ENCODE measurements around the gene ILKAP.

ILKAP gene

DNA sequence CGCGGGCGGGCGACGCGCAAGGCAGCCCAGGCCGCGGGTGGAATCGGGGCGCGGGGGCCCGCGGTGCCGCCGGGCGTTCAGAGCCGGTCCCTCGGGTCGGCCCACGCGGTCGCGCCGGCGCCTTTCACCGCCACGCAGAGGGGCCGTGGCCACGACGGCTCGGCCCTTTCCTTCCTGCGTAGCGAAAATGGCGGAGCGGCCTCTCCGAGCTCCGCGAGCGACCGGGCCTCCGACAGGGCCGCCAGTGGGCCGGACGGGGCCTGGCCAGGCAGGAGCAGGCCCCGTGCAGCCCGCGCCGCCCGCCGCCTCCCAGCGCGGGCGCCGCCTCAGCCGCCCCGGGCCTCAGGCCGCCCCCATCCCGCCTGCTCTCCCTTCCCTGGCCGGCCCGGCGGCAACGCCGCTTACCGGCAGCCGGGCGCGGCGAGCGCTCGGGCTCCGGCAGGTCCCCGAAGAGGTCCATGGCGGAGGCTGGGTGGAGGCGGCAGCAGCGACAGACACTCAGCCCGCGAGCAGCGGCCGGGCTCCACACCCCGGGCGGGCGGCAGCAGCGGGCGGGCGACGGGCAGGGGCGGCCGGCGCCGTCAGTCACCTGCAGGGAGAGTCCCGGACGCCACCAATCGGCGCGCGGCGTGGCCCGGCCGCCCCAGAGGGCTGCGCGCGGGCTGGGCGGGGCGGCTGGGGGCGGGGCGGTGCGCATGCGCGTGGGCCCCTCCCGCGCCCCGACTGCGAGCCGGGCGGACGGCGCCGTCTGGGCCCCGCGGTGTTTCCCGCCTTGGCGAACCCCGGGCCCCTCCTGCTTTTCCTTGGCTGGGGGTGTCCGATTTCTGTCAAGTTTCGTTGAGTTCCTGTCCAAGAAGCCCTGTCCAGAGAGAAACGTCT, at the start of gene ILKAP:
TSS of gene ILKAP (minus strand) at position 602 of the 879 bp plus-strand sequence. CDS start at position 460, 142 bp downstream.
- peak; percentile 71 for DNase-seq (ENCODE audit: low read depth, low spot score)

DNA sequence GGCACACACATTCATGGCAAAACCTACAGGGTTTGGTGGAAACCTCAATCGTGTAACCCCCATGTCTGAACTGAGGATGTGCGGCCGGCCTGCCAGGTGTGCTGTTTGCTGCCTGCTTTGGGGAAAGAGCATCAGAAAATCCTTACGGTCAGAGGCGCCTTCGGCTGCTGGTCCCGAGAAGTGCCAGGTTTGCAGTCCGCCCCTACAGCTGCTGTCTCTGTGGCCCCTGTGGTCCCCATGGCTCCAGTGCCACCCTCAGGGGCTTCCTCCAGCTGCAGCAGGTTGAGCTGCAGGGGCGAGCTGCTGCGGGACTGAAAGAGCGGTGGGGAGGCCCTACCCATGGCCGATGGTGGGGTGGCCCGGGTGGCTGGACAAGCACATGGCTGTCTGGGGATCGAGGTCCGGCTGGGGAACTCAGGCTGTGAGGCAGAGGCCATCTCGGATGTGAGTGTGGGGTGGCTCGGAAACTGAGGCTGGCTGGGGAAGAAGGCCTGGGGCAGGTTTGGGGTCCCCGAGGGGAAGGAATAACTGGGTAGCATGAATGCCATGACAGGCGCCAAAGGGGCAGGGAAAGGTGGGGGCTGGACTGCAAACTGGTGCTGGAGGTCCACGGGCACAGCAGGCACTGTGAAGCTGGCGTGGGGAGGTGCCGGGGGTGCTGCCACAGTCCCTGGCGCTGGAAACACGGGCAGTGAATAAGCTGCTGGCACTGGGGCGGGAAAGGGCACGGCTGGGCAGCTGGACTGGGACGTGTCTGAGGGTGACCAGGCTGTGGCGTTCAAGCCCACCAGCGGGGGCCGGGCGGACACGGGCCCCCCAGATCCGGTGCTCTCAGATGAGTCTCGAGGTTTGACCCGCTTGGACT, 49.5 kb upstream of the ILKAP start:
- no peak for DNase-seq (ENCODE audit: low read depth, low spot score)

GRCh38 chr2:238251986-238252385, 48.5 kb upstream of the ILKAP start:
- DNase-seq (ENCODE audit: low read depth, low spot score), result no peak

DNA sequence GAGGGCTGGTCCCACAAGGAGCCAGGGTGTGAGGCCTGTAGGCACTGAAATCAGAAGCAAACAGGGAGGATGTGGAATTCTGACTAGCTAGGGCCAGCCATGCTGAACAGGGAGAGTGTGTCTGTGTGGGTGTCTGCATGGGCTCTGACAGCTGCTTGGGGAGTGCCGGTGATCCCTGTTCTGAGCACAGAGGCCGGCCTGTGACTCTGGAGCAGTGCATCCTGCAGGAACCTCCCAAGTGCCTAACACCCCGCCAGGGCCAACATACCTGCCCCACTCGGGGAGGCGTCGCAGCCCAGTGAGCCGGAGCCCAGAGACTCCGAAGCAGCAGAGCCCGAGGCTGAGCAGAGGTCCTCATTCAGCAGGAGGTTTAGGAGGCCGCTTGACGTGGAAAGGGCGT, 47.8 kb upstream of the ILKAP start:
- DNase-seq (ENCODE audit: low read depth, low spot score), result no peak

- no peak for DNase-seq (ENCODE audit: low read depth, low spot score)
These were observed 47.4 kb upstream of the ILKAP start for GRCh38 chr2:238250896-238251295.

DNA sequence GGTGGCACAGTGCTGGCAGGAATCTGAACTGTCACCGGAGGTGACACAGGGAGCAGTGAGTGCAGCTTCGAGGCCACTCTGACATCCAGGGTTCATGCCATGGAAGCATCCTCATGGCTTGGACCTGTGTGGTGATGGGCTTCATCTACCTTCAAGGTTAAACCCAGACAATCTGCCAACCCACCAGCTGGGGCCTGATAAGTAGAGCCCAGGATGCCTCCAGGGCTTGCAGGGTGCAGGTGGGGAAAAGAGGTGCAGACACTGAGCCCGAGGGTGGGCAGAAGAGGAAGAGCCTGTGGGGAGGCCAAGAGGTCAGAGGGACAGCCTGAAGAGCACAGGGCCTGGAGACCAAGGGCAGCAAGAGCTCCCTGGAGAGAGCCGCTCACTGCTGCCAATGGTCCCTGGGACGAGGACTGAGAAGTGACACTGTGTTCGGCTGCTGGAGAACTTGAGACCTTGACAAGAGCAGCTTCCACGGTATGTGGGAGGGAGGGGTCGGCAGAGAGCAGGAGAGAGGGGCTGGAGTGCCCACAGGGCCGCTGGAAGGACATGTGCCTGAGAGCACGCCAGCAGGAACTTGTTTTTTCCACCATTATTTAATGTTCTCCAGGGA, 44.5 kb upstream of the ILKAP start:
- DNase-seq (ENCODE audit: low read depth, low spot score), result no peak

GRCh38 chr2:238247002-238247822, 43.7 kb upstream of the ILKAP start:
- DNase-seq (ENCODE audit: low read depth, low spot score), result no peak

DNA sequence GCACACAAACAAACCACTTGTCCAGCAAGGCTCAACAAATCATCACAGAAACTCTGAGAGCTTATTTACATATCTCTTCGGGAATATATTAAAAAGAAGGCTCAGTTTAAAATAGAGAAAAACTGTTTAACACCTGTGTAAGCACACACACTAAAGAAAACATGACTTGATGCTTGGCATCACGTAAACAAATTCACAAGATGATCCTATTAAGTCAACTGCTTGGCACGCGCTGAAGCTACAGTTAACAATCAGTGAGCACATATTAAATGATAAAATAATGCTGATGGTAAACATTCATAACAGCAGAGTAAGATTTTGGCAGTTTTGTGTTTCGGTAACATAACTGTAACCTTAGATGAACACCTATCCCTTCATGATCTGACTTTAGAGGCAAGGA, 40.7 kb upstream of the ILKAP start:
- DNase-seq (ENCODE audit: low read depth, low spot score), result no peak

GRCh38 chr2:238243496-238244076, 40.1 kb upstream of the ILKAP start:
- no peak for DNase-seq (ENCODE audit: low read depth, low spot score)

DNA sequence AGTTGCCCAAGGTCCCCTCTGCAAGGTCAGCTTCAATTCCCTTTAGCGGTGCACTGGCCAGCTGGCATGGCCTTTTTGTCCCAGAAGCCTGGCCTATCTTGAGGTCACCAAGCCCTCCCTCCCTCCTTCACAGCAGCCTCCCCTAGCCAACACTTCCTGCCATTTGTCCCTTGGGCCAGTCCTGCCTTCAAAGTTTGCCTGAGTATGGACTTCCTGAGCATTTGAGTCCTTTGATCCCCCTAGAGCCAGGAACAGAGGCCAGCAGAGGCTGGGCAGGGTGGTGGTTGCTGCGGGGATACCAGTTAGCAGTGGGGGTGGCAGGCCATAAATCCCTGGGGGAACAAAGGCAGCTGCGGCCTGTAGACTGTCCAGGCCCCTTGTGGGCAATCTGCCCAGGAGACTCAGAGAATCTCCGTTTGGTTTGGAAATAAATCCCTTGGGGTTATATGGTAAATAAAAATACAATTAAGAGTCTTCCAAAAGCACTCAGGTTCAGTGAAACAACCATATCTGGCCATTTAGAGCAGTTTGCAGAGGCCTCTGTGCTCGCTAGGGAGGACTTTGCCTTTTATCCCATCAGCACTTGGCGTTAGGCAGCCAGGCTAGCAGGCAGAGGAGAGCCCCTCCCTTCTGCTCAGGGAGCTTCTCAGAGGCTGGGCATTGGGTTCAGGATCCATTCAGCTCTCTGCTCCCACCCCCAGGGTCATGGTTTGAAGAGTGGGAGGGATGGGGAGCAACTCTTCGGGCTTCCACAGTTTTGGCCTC, 39.4 kb upstream of the ILKAP start:
- no peak for DNase-seq (ENCODE audit: low read depth, low spot score)

DNA sequence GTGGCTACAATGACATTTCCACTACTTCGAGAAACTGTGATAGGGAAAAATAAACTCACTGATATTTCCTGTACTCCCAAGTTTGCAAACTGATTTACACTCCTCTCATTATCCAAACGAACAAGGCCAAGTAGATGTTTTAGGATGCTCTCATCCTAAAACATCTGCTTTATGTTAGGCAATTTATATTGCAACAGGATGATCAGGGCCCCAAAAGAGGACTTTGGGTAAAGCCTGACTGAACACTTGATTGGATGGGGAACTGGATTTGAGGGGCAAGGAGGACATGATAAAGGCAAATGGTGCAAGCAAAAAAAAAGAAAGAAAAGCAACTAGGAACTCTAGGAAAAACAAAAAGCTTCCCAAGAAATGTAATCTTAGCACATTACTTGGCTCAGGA, 38.5 kb upstream of the ILKAP start:
- no peak for DNase-seq (ENCODE audit: low read depth, low spot score)

DNA sequence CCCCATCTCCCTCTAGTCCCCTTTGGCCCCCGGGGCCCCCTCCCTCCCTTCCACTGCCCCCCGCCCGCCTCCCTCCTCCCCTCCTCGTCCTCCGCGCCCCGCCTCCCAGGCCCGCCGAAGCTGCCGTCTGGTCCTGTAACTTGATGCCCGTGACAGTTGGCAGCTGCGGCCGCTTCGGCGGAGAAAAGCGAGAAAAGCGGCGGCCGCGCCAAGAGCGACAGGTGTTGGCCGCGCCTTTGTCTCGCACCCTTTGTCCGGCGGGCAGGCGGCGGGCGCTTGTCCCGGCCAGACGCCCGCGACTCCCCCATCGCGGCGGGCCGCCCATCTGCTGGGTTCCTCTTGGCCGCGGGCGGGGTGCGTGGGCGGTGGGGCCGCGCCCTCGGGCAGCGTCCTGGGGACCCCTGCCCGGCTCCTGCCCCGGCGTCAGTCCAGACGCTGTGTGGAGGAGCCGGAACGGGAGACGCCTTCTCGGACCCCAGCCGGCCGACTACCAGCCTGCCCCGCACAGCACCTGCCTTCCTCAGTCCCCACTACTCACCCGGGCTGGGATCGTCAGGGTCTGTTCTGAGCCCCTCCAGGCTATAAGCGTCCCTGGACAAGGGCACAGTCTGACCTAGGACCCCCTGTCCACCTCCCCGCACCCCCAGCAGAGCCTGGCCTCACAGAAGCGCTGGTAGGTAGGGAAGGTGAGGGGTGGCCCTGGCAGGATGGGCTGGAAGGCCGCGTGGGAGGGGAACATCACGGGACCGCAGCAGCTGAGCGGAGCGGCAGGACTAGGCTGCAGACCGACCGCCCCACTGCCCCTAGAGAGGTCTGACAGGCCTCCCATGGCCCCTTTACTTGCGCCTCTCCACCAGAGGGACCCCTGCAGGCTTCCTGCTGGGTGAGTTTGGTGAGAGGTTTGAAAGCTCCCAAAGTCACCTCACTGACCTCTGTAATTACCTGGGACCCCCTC, 37.5 kb upstream of the ILKAP start:
- DNase-seq (ENCODE audit: low read depth, low spot score), result peak; percentile 87

GRCh38 chr2:238239863-238240756, 36.6 kb upstream of the ILKAP start, which contains the start of gene HES6:
TSS of gene HES6 (minus strand) at chr2:238240038. CDS start at chr2:238239905, 133 bp downstream.
- DNase-seq (ENCODE audit: low read depth, low spot score), result peak; percentile 95

- no peak for DNase-seq (ENCODE audit: low read depth, low spot score)
These were observed 36.0 kb upstream of the ILKAP start for GRCh38 chr2:238239543-238239862.

DNA sequence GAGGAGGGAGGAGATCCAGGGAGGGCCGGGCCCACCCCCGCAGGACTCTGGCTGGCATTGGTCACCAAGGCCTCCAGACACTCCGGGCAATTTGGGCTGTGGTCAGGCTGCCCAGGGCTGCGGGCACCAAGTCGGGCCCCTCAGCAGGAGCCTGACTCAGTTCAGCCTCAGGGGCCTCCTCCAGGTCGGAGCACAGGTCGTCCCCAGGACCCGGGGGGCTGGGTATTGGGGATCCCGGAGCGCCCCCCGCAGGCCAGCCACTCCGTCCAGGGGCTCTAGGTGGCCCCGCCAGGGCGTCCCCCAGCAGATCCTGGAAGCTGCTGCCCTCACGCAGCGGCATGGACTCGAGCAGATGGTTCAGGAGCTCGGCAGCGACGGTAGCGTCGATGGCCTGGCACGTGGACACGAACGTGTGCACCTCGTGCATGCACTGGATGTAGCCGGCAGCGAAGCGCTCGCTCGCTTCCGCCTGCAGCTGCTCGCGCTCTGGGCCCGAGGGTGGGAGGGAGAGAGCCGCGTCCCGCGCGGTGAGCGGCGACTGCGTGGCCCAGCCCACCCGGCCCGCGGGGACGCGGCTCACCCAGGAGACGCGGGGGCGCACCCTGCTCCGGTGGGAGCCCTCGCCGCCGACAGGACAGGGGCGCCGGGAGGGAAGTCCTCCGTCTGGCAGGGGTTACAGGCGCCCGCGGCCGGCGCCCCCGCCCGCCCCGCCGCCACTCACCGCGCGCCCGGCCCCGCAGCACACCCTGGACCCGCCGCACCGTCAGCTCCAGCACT, 35.5 kb upstream of the ILKAP start:
- no peak for DNase-seq (ENCODE audit: low read depth, low spot score)

- no peak for DNase-seq (ENCODE audit: low read depth, low spot score)
These were observed 34.8 kb upstream of the ILKAP start for GRCh38 chr2:238238311-238238765.

All from ELF-1 (cell line).